DOHH2 (cell line): Measurements from ENCODE around the gene MAP6.
A peak's percentile ranks its signal among the peaks of the same experiment; 100 is the strongest.

ENCODE experiments used
- H3F3A ChIP-seq: fragments of 200-600 bp; sonication (generic), shearing (Covaris generic); 2 replicates; pipeline ENCODE4 v1.6.0; 2016; ENCODE audit warnings: antibody characterized with exemption, mild to moderate bottlenecking; ENCODE audit not compliant: control insufficient read depth, insufficient read depth
- H3K27ac ChIP-seq: fragments of 200-600 bp; sonication (generic); 2 replicates; pipeline ENCODE4 v1.5.1; 2014; ENCODE audit warnings: low read depth, mild to moderate bottlenecking, low read length, moderate library complexity
- H3K27me3 ChIP-seq: fragments of 200-600 bp; sonication (generic); 2 replicates; pipeline ENCODE4 v1.6.1; 2014; ENCODE audit warnings: mild to moderate bottlenecking, low read length, mixed read lengths; ENCODE audit not compliant: control insufficient read depth
- H3K36me3 ChIP-seq: fragments of 200-600 bp; sonication (generic); 2 replicates; pipeline ENCODE4 v1.6.1; 2014; ENCODE audit warnings: mild to moderate bottlenecking, low read length, moderate library complexity, mixed read lengths; ENCODE audit not compliant: control insufficient read depth
- H3K4me1 ChIP-seq: fragments of 200-600 bp; sonication (generic); 2 replicates; pipeline ENCODE4 v1.6.1; 2014; ENCODE audit warnings: mild to moderate bottlenecking, low read length, mixed read lengths; ENCODE audit not compliant: control insufficient read depth
- H3K4me2 ChIP-seq: fragments of 200-600 bp; sonication (generic); 2 replicates; pipeline ENCODE4 v1.6.0; 2014; ENCODE audit warnings: mild to moderate bottlenecking, low read length, moderate library complexity
- H3K4me3 ChIP-seq: fragments of 200-600 bp; sonication (generic); 2 replicates; pipeline ENCODE4 v1.5.1; 2014; ENCODE audit warnings: mild to moderate bottlenecking, low read length, mixed read lengths
- H3K79me2 ChIP-seq: fragments of 200-600 bp; sonication (generic); 2 replicates; pipeline ENCODE4 v1.6.1; 2014; ENCODE audit warnings: mild to moderate bottlenecking, low read length, mixed read lengths; ENCODE audit not compliant: control insufficient read depth
- H3K9me2 ChIP-seq: fragments of 200-600 bp; sonication (generic); replicated peaks from 2 replicates; pipeline ENCODE4 v1.6.1; 2014; ENCODE audit warnings: mild to moderate bottlenecking, low read length, mixed read lengths; ENCODE audit not compliant: control insufficient read depth
- H3K9me3 ChIP-seq: fragments of 200-600 bp; sonication (generic); 2 replicates; pipeline ENCODE4 v1.6.1; 2014; ENCODE audit warnings: antibody characterized with exemption, low read length, mixed read lengths; ENCODE audit not compliant: control insufficient read depth, insufficient read depth
- H4K20me1 ChIP-seq: fragments of 200-600 bp; sonication (generic); 2 replicates; pipeline ENCODE4 v1.6.0; 2014; ENCODE audit warnings: low read depth, mild to moderate bottlenecking, antibody characterized with exemption, low read length, moderate library complexity; ENCODE audit not compliant: control insufficient read depth, insufficient read depth
- CTCF ChIP-seq: fragments of 200-600 bp; sonication (generic); IDR thresholded peaks from one replicate; pipeline ENCODE4 v1.5.1; 2014; ENCODE audit warnings: antibody characterized with exemption, mild to moderate bottlenecking, low read depth, low read length; ENCODE audit not compliant: poor library complexity, severe bottlenecking
- EZH2phosphoT487 ChIP-seq: fragments of 200-600 bp; sonication (generic); IDR thresholded peaks from 2 replicates; pipeline ENCODE4 v1.6.1; 2017; ENCODE audit warnings: borderline replicate concordance, mild to moderate bottlenecking, antibody characterized with exemption, low read length, moderate library complexity, mixed read lengths

MAP6 gene

GRCh38 chr11:75597636-75598035 is 71.2 kb downstream of the MAP6 start:
- Histone ChIP-seq H3K27ac (no peak overlapping the region), H3K9me3 (no peaks in the 10 kb centered on the region), H3K79me2 (no peaks in the 10 kb centered on the region), H3K9me2 (no peaks in the 10 kb centered on the region), H3K4me3 (no peak overlapping the region), H3K36me3 (no peaks in the 10 kb centered on the region), H3K27me3 (peaks cover 5% of the 10 kb centered on the region; the same call in 1 of the 2 replicates), H4K20me1 (no peaks in the 10 kb centered on the region), H3F3A (no peaks in the 10 kb centered on the region), H3K4me1 (peaks cover 32% of the 10 kb centered on the region), H3K4me2 (no peak overlapping the region)
- peak; percentile 90 for TF ChIP-seq CTCF
- TF ChIP-seq EZH2phosphoT487, result no peak

- Histone ChIP-seq H3K79me2 (no peaks in the 10 kb centered on the region), H3K4me2 (no peak overlapping the region), H3K27me3 (peaks cover 5% of the 10 kb centered on the region; the same call in 1 of the 2 replicates), H3K9me3 (no peaks in the 10 kb centered on the region), H3K36me3 (no peaks in the 10 kb centered on the region), H3K4me3 (no peak overlapping the region), H3K4me1 (peaks cover 32% of the 10 kb centered on the region), H3K27ac (no peak overlapping the region), H4K20me1 (no peaks in the 10 kb centered on the region), H3K9me2 (no peaks in the 10 kb centered on the region), H3F3A (no peaks in the 10 kb centered on the region)
- no peak for TF ChIP-seq EZH2phosphoT487
- no peak for TF ChIP-seq CTCF
Observed at GRCh38 chr11:75596914-75597313, 71.9 kb downstream of the MAP6 start.

- H3K36me3 ChIP-seq, result no peaks in the 10 kb centered on the region
- H3K4me1 ChIP-seq, result peaks cover 32% of the 10 kb centered on the region
- no peaks in the 10 kb centered on the region for H3K9me3 ChIP-seq
- H3K4me3 ChIP-seq, result peak overlapping the region; percentile 18; the same call in 1 of the 2 replicates
- no peaks in the 10 kb centered on the region for H4K20me1 ChIP-seq
- TF ChIP-seq EZH2phosphoT487 (no peak), CTCF (no peak)
- H3K79me2 ChIP-seq, result no peaks in the 10 kb centered on the region
- H3F3A ChIP-seq, result no peaks in the 10 kb centered on the region
- no peaks in the 10 kb centered on the region for H3K9me2 ChIP-seq
- peak overlapping the region; percentile 42 for H3K4me2 ChIP-seq
- H3K27ac ChIP-seq, result no peak overlapping the region
- H3K27me3 ChIP-seq, result peaks cover 5% of the 10 kb centered on the region; the same call in 1 of the 2 replicates
Observed at GRCh38 chr11:75595429-75595828, 73.4 kb downstream of the MAP6 start.

GRCh38 chr11:75594211-75594610 is 74.6 kb downstream of the MAP6 start:
- Histone ChIP-seq H3K4me1 (peaks cover 32% of the 10 kb centered on the region), H3K36me3 (no peaks in the 10 kb centered on the region), H3K4me2 (no peak overlapping the region), H3K27ac (no peak overlapping the region), H3K79me2 (no peaks in the 10 kb centered on the region), H4K20me1 (no peaks in the 10 kb centered on the region), H3F3A (no peaks in the 10 kb centered on the region), H3K27me3 (peaks cover 5% of the 10 kb centered on the region; the same call in 1 of the 2 replicates), H3K9me2 (no peaks in the 10 kb centered on the region), H3K9me3 (no peaks in the 10 kb centered on the region), H3K4me3 (no peak overlapping the region)
- TF ChIP-seq EZH2phosphoT487, result no peak
- no peak for TF ChIP-seq CTCF
